Measurements from ENCODE around the gene PDLIM5.

GRCh38 chr4:94408549-94409374 lies 43.0 kb upstream of the PDLIM5 start:
- TF ChIP-seq CHD1 (IDR thresholded peaks at IDR 0.05; ENCODE audit: low read depth, low read length), result no peak
- TF ChIP-seq NANOG (IDR thresholded peaks at IDR 0.05; ENCODE audit: insufficient read depth, low read depth, low read length, poor library complexity, severe bottlenecking), result no peak
- no peak for TF ChIP-seq EP300 (IDR thresholded peaks at IDR 0.05; ENCODE audit: borderline replicate concordance in 1 of 2, low read depth in 2 of 2, low read length in 2 of 2)
- TF ChIP-seq SIN3A (conservative IDR thresholded peaks at IDR 0.05 in 1 of 2, IDR thresholded peaks at IDR 0.05 in 1 of 2; ENCODE audit: low read depth in 1 of 2, low read length in 2 of 2), result no peak
- TF ChIP-seq SRF (IDR thresholded peaks at IDR 0.05; ENCODE audit: low read depth, low read length), result no peak
- TF ChIP-seq YY1 (IDR thresholded peaks at IDR 0.05; ENCODE audit: low read depth, low read length), result no peak
- no peak for TF ChIP-seq CTCF (IDR thresholded peaks at IDR 0.05; ENCODE audit: control extremely low read depth in 1 of 3, insufficient read depth in 1 of 3, low read depth in 1 of 3, low read length in 3 of 3)

All from H1 (cell line).